K562 (cell line): Measurements from ENCODE around the gene USP14. TPM values are rescaled to one million over a fixed set of nuclear protein-coding genes. Genes with fewer than 3 reads are reported as not detected.

Source experiments
- AFF4 ChIP-seq: sonication (generic); formaldehyde crosslinking; IDR thresholded peaks from 2 replicates; pipeline ENCODE4 v1.8.0; 2023; ENCODE audit warnings: mild to moderate bottlenecking, missing genetic modification reagents
- BCOR ChIP-seq: fragments of 450-650 bp; IDR thresholded peaks from 2 replicates; pipeline ENCODE4 v1.6.1; 2016
- CBX1 ChIP-seq: sonication (generic); IDR thresholded peaks from 2 replicates; pipeline ENCODE4 v1.6.1; 2016; ENCODE audit warnings: antibody characterized with exemption, low read depth, mild to moderate bottlenecking
- HES1 ChIP-seq: fragments of 450-650 bp; IDR thresholded peaks from 2 replicates; pipeline ENCODE4 v1.6.1; 2016; ENCODE audit warnings: low read depth, mild to moderate bottlenecking, moderate library complexity
- HMG20B ChIP-seq: fragments of 250-450 bp; sonication (Bioruptor Pico); IDR thresholded peaks from 2 replicates; pipeline ENCODE4 v1.5.0; 2021; ENCODE audit warnings: mild to moderate bottlenecking
- HNRNPUL1 ChIP-seq: fragments of 200-400 bp; formaldehyde crosslinking; IDR thresholded peaks from 2 replicates; pipeline ENCODE4 v1.6.1; 2017; ENCODE audit warnings: low read length
- KDM5B ChIP-seq: fragments of 200-600 bp; sonication (generic); IDR thresholded peaks from 2 replicates; pipeline ENCODE4 v1.6.1; 2012; ENCODE audit warnings: low read depth, mild to moderate bottlenecking, moderate library complexity, low read length, control low read depth, inconsistent platforms; ENCODE audit not compliant: insufficient replicate concordance
- MTF1 ChIP-seq: fragments of 250-450 bp; sonication (Bioruptor Pico); IDR thresholded peaks from 2 replicates; pipeline ENCODE4 v1.9.0; 2021; ENCODE audit warnings: moderate library complexity, mild to moderate bottlenecking, inconsistent platforms, borderline replicate concordance
- MYNN ChIP-seq, 2 experiments: sonication (generic); formaldehyde crosslinking in 1 of 2; IDR thresholded peaks; 2 replicates each; pipeline versions ENCODE4 v1.5.0 to v1.6.1; 2016 to 2020; ENCODE audit warnings: antibody characterized with exemption in 1 of 2, missing genetic modification reagents in 1 of 2
- POU5F1 ChIP-seq: fragments of 150-350 bp; IDR thresholded peaks from 2 replicates; pipeline ENCODE4 v1.6.1; 2014; ENCODE audit warnings: borderline replicate concordance, low read length, low read depth, mild to moderate bottlenecking; ENCODE audit not compliant: partially characterized antibody
- RBBP5 ChIP-seq: fragments of 200-600 bp; sonication (generic); IDR thresholded peaks from 2 replicates; pipeline ENCODE4 v1.6.1; 2012; ENCODE audit warnings: borderline replicate concordance, mild to moderate bottlenecking, low read length, control low read depth, inconsistent platforms; ENCODE audit not compliant: insufficient read depth, poor library complexity, severe bottlenecking
- RCOR1 ChIP-seq, 2 experiments: IDR thresholded peaks; 2 replicates each; pipeline ENCODE4 v1.6.1; 2012; ENCODE audit warnings: low read depth in 2 of 2, low read length in 2 of 2, borderline replicate concordance in 1 of 2, improper control_type of control experiment in 1 of 2
- RFX1 ChIP-seq: fragments of 450-650 bp; IDR thresholded peaks from 2 replicates; pipeline ENCODE4 v1.6.1; 2016; ENCODE audit warnings: mild to moderate bottlenecking, moderate library complexity
- SIN3B ChIP-seq: fragments of 450-650 bp; IDR thresholded peaks from 2 replicates; pipeline ENCODE4 v1.6.1; 2017; ENCODE audit warnings: low read depth, mild to moderate bottlenecking, moderate library complexity
- SRSF1 ChIP-seq: fragments of 200-400 bp; formaldehyde crosslinking; IDR thresholded peaks from 2 replicates; pipeline ENCODE4 v1.6.1; 2017; ENCODE audit warnings: mild to moderate bottlenecking, low read depth, low read length, moderate library complexity
- SUPT5H ChIP-seq: fragments of 450-650 bp; IDR thresholded peaks from 2 replicates; pipeline ENCODE4 v1.6.1; 2016
- TCF7L2 ChIP-seq: fragments of 150-350 bp; IDR thresholded peaks from 2 replicates; pipeline ENCODE4 v1.6.1; 2016; ENCODE audit warnings: low read depth, mild to moderate bottlenecking, low read length, moderate library complexity
- TFAM ChIP-seq: fragments of 250-450 bp; sonication (Bioruptor Pico); conservative IDR thresholded peaks from 2 replicates; pipeline ENCODE4 v1.5.0; 2021; ENCODE audit warnings: mild to moderate bottlenecking, moderate library complexity
- TOE1 ChIP-seq, 2 experiments: fragments of 450-650 bp in 1 of 2; sonication (generic) in 1 of 2; formaldehyde crosslinking in 1 of 2; IDR thresholded peaks; 2 replicates each; pipeline versions ENCODE4 v1.7.1 to v1.8.0; 2016 to 2022; ENCODE audit warnings: borderline replicate concordance in 2 of 2, mild to moderate bottlenecking in 2 of 2, antibody characterized with exemption in 1 of 2, inconsistent platforms in 1 of 2, low read depth in 1 of 2, missing genetic modification reagents in 1 of 2, moderate library complexity in 1 of 2
- ZC3H8 ChIP-seq: fragments of 450-650 bp; IDR thresholded peaks from 2 replicates; pipeline ENCODE4 v1.6.1; 2017
- ZFPM2 ChIP-seq: fragments of 250-450 bp; sonication (Bioruptor Pico); IDR thresholded peaks from 2 replicates; pipeline ENCODE4 v1.5.1; 2022; ENCODE audit warnings: mild to moderate bottlenecking
- ZNF347 ChIP-seq: fragments of 450-650 bp; formaldehyde crosslinking; IDR thresholded peaks from 2 replicates; pipeline ENCODE4 v1.4.0; 2020; ENCODE audit warnings: low read depth, mild to moderate bottlenecking, moderate library complexity
- ZNF584 ChIP-seq: fragments of 200-800 bp; sonication (Bioruptor generic); IDR thresholded peaks from 2 replicates; pipeline ENCODE4 v1.6.1; 2016; ENCODE audit warnings: low read depth, mild to moderate bottlenecking, missing genetic modification characterization, missing compliant biosample characterization
- ZNF785 ChIP-seq: fragments of 250-450 bp; sonication (Bioruptor Pico); IDR thresholded peaks from 2 replicates; pipeline ENCODE4 v1.4.0; 2020; ENCODE audit warnings: mild to moderate bottlenecking
- polyA plus RNA-seq, 8 experiments: library from polyadenylated mRNA; depleted of rRNA in 4 of 8; stranded (reverse) in 5 of 8; unstranded in 3 of 8; fragments of >200 nt; fragmentation: Nextera tagmentation in 2 of 8; fragmentation: Illumina TruSeq in 1 of 8; extraction: Ambion mirVana in 2 of 8; extraction: Trizol in 1 of 8; gene quantifications; 2 replicates each; pipeline versions ENCODE4 v1.2.1 to v1.2.3, GENCODE V29; 2011 to 2014; ENCODE audit warnings: inconsistent platforms in 1 of 8, missing spikeins in 1 of 8
- total RNA-seq, 7 experiments: library from RNA; depleted of rRNA in 6 of 7; stranded (reverse); fragments of >200 nt in 6 of 7; fragmentation: Illumina TruSeq in 2 of 7; extraction: Trizol in 2 of 7; gene quantifications; 2 replicates each; pipeline versions ENCODE4 v1.2.1 to v1.2.3, GENCODE V29; 2011 to 2021; ENCODE audit warnings: low replicate concordance in 1 of 7

USP14 gene
- total and polyA plus RNA-seq, 9 of the 15 experiments (the other 6 are each of a cell fraction or from before 2014, with no cell fraction given): 18.7 to 129 (median 40.3) TPM

- TF ChIP-seq AFF4 (CRISPR knock-in tag) (peak; percentile 91; the same call in 1 of the 2 replicates), SRSF1 (no peak), SUPT5H (peak; percentile 65), ZNF584 (no peak), POU5F1 (no peak), RFX1 (no peak), MTF1 (CRISPR knock-in tag) (no peak), MYNN (IDR thresholded peaks at IDR 0.05) (no peak), MYNN (CRISPR knock-in tag; IDR thresholded peaks at IDR 0.05) (no peak), ZC3H8 (no peak), HNRNPUL1 (no peak), CBX1 (peak; percentile 52; the same call in 1 of the 2 replicates), TFAM (CRISPR knock-in tag) (no peak), RBBP5 (peak; percentile 97), ZNF347 (CRISPR knock-in tag) (no peak), BCOR (no peak), SIN3B (peak; percentile 98), RCOR1 (IDR thresholded peaks at IDR 0.05; ENCODE audit: borderline replicate concordance in 1 of 2, low read depth in 2 of 2, low read length in 2 of 2) (no peak; a peak in 1 of 4 replicates), TCF7L2 (no peak; the same call in 1 of the 2 replicates), ZFPM2 (CRISPR knock-in tag) (peak; percentile 48; the same call in 1 of the 2 replicates), ZNF785 (CRISPR knock-in tag) (no peak), HES1 (no peak), TOE1 (IDR thresholded peaks at IDR 0.05; ENCODE audit: borderline replicate concordance) (no peak; the same call in 1 of the 2 replicates), TOE1 (CRISPR knock-in tag; IDR thresholded peaks at IDR 0.05; ENCODE audit: borderline replicate concordance, low read depth) (peak; percentile 55; the same call in 1 of the 2 replicates), KDM5B (peak; percentile 76), HMG20B (CRISPR knock-in tag) (no peak)
These were observed at the start of gene USP14 (continued) for GRCh38 chr18:158128-159036.
